GM12878 (cell line): ENCODE results near the gene UBA7.

ENCODE experiments used
- BRCA1 ChIP-seq: IDR thresholded peaks from 2 replicates; pipeline ENCODE4 v1.6.1; 2011; ENCODE audit warnings: low read depth, low read length, improper control_type of control experiment
- ETV6 ChIP-seq, 2 experiments: fragments of 450-650 bp in 1 of 2; IDR thresholded peaks in 1 of 2; conservative IDR thresholded peaks in 1 of 2; 2 replicates each; pipeline ENCODE4 v1.6.1; 2014; ENCODE audit warnings: antibody characterized with exemption in 1 of 2, borderline replicate concordance in 1 of 2, low read depth in 1 of 2, mild to moderate bottlenecking in 1 of 2, moderate library complexity in 1 of 2
- RAD21 ChIP-seq: IDR thresholded peaks from 2 replicates; pipeline ENCODE4 v1.6.1; 2011; ENCODE audit warnings: mild to moderate bottlenecking, low read depth, low read length, moderate library complexity; ENCODE audit not compliant: insufficient read depth
- SIX5 ChIP-seq: IDR thresholded peaks from 2 replicates; pipeline ENCODE4 v1.6.1; 2011; ENCODE audit warnings: mild to moderate bottlenecking, low read depth, low read length, moderate library complexity; ENCODE audit not compliant: severe bottlenecking
- SUPT20H ChIP-seq: IDR thresholded peaks from 2 replicates; pipeline ENCODE4 v1.6.1; 2011; ENCODE audit warnings: low read depth, mild to moderate bottlenecking, low read length, moderate library complexity, borderline replicate concordance; ENCODE audit not compliant: control insufficient read depth
- YY1 ChIP-seq: IDR thresholded peaks from 2 replicates; pipeline ENCODE4 v1.6.1; 2011; ENCODE audit warnings: low read depth, mild to moderate bottlenecking, low read length
- TF ChIP-seq, protein P1 (sequence below), 3 experiments: IDR thresholded peaks in 2 of 3; conservative IDR thresholded peaks in 1 of 3; 2 replicates each; pipeline ENCODE4 v1.5.1; 2011; ENCODE audit warnings: low read depth in 3 of 3, low read length in 3 of 3, mild to moderate bottlenecking in 3 of 3, control low read depth in 2 of 3, moderate library complexity in 2 of 3, inconsistent platforms in 1 of 3, mixed read lengths in 1 of 3; ENCODE audit not compliant: control insufficient read depth in 2 of 3, insufficient read depth in 1 of 3; ENCODE audit errors: extremely low read depth in 1 of 3

DNA sequence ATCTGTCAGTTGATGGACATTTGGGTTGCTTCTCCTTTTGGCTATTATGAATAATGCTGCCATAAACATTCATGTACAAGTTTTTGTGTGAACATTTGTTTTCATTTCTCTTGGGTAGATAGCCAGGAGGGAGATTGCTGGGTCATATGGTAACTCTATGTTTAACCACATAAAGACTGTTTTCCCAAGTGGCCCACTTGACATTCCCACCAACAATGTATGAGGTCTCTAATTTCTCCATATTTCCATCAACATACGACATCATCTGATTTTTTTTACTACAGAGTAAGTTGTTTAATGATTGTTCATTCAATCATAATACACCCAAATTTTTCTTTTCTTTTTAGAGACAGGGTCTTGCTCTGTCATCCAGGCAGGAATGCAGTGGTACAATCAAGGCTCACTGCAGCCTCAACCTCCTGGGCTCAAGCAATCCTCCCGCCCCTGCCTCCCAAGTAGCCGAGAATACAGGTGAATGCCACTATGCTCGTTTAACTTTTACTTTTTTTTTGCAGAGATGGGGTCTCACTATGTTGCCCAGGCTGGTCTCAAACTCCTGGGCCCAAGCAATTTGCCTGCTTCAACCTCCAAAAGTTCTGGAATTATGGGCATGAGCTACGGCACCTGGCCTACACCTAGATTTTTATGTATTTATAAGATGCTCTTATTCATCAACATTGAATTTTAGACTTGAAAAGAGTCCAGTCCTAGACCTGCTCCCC is 34.2 kb downstream of the UBA7 start:
- TF ChIP-seq ETV6 (conservative IDR thresholded peaks at IDR 0.05 in 1 of 2, IDR thresholded peaks at IDR 0.05 in 1 of 2; ENCODE audit: borderline replicate concordance in 1 of 2, low read depth in 1 of 2), result no peak
- TF ChIP-seq, protein P1, sequence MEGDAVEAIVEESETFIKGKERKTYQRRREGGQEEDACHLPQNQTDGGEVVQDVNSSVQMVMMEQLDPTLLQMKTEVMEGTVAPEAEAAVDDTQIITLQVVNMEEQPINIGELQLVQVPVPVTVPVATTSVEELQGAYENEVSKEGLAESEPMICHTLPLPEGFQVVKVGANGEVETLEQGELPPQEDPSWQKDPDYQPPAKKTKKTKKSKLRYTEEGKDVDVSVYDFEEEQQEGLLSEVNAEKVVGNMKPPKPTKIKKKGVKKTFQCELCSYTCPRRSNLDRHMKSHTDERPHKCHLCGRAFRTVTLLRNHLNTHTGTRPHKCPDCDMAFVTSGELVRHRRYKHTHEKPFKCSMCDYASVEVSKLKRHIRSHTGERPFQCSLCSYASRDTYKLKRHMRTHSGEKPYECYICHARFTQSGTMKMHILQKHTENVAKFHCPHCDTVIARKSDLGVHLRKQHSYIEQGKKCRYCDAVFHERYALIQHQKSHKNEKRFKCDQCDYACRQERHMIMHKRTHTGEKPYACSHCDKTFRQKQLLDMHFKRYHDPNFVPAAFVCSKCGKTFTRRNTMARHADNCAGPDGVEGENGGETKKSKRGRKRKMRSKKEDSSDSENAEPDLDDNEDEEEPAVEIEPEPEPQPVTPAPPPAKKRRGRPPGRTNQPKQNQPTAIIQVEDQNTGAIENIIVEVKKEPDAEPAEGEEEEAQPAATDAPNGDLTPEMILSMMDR (IDR thresholded peaks at IDR 0.05 in 2 of 3, conservative IDR thresholded peaks at IDR 0.05 in 1 of 3; ENCODE audit: control insufficient read depth in 2 of 3, extremely low read depth in 1 of 3, insufficient read depth in 1 of 3, low read depth in 3 of 3, low read length in 3 of 3), result no peak
- no peak for TF ChIP-seq SUPT20H
- no peak for TF ChIP-seq SIX5
- TF ChIP-seq RAD21, result no peak
- TF ChIP-seq BRCA1, result no peak
- TF ChIP-seq YY1, result no peak
